ENCODE results near the gene CISH.

DNA sequence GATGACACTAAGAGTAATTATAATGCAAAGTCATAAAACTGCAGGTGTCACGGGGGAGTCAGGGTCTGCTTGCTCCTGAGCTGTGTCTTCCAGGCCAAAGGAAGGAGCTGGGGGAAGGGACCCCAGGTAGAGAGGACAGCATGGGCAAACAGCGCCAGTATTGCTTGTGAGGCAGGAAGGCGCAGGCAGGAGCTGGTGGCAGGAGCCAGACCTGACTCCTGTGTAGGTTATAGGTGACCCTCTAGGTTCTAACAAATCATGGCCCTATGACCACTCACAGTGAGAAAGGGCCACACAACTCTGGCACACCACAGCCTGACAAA is 1.9 kb downstream of the CISH start:
- no peak for TF ChIP-seq MEIS2 (IDR thresholded peaks at IDR 0.05; ENCODE audit: partially characterized antibody)
- TF ChIP-seq, protein P1, sequence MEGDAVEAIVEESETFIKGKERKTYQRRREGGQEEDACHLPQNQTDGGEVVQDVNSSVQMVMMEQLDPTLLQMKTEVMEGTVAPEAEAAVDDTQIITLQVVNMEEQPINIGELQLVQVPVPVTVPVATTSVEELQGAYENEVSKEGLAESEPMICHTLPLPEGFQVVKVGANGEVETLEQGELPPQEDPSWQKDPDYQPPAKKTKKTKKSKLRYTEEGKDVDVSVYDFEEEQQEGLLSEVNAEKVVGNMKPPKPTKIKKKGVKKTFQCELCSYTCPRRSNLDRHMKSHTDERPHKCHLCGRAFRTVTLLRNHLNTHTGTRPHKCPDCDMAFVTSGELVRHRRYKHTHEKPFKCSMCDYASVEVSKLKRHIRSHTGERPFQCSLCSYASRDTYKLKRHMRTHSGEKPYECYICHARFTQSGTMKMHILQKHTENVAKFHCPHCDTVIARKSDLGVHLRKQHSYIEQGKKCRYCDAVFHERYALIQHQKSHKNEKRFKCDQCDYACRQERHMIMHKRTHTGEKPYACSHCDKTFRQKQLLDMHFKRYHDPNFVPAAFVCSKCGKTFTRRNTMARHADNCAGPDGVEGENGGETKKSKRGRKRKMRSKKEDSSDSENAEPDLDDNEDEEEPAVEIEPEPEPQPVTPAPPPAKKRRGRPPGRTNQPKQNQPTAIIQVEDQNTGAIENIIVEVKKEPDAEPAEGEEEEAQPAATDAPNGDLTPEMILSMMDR (IDR thresholded peaks at IDR 0.05 in 2 of 3, conservative IDR thresholded peaks at IDR 0.05 in 1 of 3; ENCODE audit: insufficient read depth in 2 of 3, low read depth in 1 of 3, low read length in 3 of 3), result 0 out of 6 replicates have a peak, but pooled peaks of 1 of the 3 experiments have one; percentile 11

Data from K562 (cell line).